Measurements from ENCODE around the gene ACP5.

Gene ACP5

DNA sequence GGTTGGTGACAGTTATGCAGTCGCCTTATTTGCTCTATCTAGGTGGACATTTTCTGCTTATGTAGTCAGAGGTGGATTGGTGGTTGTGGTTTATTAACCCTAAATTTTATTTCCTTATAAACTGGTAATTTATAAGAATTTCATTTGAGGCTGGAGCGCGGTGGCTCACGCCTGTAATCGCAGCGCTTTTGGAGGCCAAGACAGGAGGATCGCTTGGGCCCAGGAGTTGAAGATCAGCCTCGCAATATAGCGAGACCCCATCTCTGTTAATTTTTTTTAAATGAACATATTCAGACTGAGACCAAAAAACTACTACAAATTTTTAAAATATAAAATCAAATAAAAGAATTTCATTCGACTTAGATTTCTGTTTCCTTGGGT is 20.6 kb upstream of the ACP5 start:
- POLR2A ChIA-PET = interaction anchor here (0.8 to 1.2 kb wide), 2 partner anchors 13 to 42 kb away, joined by 3 to 4 read pairs; no protein-coding TSS in a partner anchor
- Histone ChIP-seq H3K9me3 (ENCODE audit: control insufficient read depth, insufficient read depth, low read depth, low read length) (no peaks in the 10 kb centered on the region), H3K36me3 (ENCODE audit: control insufficient read depth in 2 of 2, insufficient read depth in 1 of 2, low read length in 2 of 2) (peaks cover 10 to 16% of the 10 kb centered on the region in 2 experiments; a peak in 2 of 3 replicates), H3K4me1 (ENCODE audit: control insufficient read depth, insufficient read depth, low read length) (no peaks in the 10 kb centered on the region), H3K27ac (ENCODE audit: extremely low read depth, low read depth, low read length) (0 out of 2 replicates have a peak overlapping the region, but pooled peaks have one; percentile 85), H3K4me3 (ENCODE audit: low read depth, low read length) (peak overlapping the region; percentile 98)
- CTCF ChIA-PET = interaction anchor here (0.6 to 0.7 kb wide), 2 partner anchors 289 to 504 kb away, joined by 3 to 4 read pairs; no protein-coding TSS in a partner anchor
- no peak for TF ChIP-seq ZNF610 (tag by site-specific recombination; IDR thresholded peaks at IDR 0.05; ENCODE audit: borderline replicate concordance)
- no peak for TF ChIP-seq HOXD13 (CRISPR knock-in tag; IDR thresholded peaks at IDR 0.05; ENCODE audit: borderline replicate concordance)
- TF ChIP-seq ZNF132 (tag by site-specific recombination; IDR thresholded peaks at IDR 0.05; ENCODE audit: borderline replicate concordance) = no peak
- TF ChIP-seq, protein P1, sequence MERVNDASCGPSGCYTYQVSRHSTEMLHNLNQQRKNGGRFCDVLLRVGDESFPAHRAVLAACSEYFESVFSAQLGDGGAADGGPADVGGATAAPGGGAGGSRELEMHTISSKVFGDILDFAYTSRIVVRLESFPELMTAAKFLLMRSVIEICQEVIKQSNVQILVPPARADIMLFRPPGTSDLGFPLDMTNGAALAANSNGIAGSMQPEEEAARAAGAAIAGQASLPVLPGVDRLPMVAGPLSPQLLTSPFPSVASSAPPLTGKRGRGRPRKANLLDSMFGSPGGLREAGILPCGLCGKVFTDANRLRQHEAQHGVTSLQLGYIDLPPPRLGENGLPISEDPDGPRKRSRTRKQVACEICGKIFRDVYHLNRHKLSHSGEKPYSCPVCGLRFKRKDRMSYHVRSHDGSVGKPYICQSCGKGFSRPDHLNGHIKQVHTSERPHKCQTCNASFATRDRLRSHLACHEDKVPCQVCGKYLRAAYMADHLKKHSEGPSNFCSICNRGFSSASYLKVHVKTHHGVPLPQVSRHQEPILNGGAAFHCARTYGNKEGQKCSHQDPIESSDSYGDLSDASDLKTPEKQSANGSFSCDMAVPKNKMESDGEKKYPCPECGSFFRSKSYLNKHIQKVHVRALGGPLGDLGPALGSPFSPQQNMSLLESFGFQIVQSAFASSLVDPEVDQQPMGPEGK (tag by site-specific recombination; IDR thresholded peaks at IDR 0.05) = no peak
- TF ChIP-seq ZNF16 (tag by site-specific recombination; IDR thresholded peaks at IDR 0.05; ENCODE audit: low read depth) = no peak
- no peak for TF ChIP-seq SCRT2 (tag by site-specific recombination; IDR thresholded peaks at IDR 0.05)
- TF ChIP-seq ZNF366 (tag by site-specific recombination; conservative IDR thresholded peaks at IDR 0.05) = no peak
- TF ChIP-seq, protein P2, sequence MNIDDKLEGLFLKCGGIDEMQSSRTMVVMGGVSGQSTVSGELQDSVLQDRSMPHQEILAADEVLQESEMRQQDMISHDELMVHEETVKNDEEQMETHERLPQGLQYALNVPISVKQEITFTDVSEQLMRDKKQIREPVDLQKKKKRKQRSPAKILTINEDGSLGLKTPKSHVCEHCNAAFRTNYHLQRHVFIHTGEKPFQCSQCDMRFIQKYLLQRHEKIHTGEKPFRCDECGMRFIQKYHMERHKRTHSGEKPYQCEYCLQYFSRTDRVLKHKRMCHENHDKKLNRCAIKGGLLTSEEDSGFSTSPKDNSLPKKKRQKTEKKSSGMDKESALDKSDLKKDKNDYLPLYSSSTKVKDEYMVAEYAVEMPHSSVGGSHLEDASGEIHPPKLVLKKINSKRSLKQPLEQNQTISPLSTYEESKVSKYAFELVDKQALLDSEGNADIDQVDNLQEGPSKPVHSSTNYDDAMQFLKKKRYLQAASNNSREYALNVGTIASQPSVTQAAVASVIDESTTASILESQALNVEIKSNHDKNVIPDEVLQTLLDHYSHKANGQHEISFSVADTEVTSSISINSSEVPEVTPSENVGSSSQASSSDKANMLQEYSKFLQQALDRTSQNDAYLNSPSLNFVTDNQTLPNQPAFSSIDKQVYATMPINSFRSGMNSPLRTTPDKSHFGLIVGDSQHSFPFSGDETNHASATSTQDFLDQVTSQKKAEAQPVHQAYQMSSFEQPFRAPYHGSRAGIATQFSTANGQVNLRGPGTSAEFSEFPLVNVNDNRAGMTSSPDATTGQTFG (tag by site-specific recombination; IDR thresholded peaks at IDR 0.05; ENCODE audit: borderline replicate concordance) = no peak
- TF ChIP-seq KLF16 (tag by site-specific recombination; IDR thresholded peaks at IDR 0.05) = no peak
- no peak for TF ChIP-seq KLF7 (tag by site-specific recombination; IDR thresholded peaks at IDR 0.05; ENCODE audit: borderline replicate concordance)

- CTCF ChIA-PET = interaction anchor here (0.6 to 0.7 kb wide), 4 partner anchors 43 to 505 kb away, joined by 3 to 4 read pairs (median 3); no protein-coding TSS in a partner anchor
- Histone ChIP-seq H3K4me1 (ENCODE audit: control insufficient read depth, insufficient read depth, low read length) (no peaks in the 10 kb centered on the region), H3K27ac (ENCODE audit: extremely low read depth, low read depth, low read length) (peak within 1 kb of the TSS; percentile 85), H3K9me3 (ENCODE audit: control insufficient read depth, insufficient read depth, low read depth, low read length) (no peaks in the 10 kb centered on the region), H3K4me3 (ENCODE audit: low read depth, low read length) (peak within 1 kb of the TSS; percentile 98), H3K36me3 (ENCODE audit: control insufficient read depth in 2 of 2, insufficient read depth in 1 of 2, low read length in 2 of 2) (peaks cover 10 to 13% of the 10 kb centered on the region in 2 experiments; a peak in 2 of 3 replicates)
- POLR2A ChIA-PET = interaction anchor here (0.7 to 1.2 kb wide), 4 partner anchors 13 to 42 kb away, joined by 3 to 6 read pairs (median 4); no protein-coding TSS in a partner anchor
- TF ChIP-seq ZNF626 (tag by site-specific recombination; IDR thresholded peaks at IDR 0.05) = no peak
- TF ChIP-seq, protein P3, sequence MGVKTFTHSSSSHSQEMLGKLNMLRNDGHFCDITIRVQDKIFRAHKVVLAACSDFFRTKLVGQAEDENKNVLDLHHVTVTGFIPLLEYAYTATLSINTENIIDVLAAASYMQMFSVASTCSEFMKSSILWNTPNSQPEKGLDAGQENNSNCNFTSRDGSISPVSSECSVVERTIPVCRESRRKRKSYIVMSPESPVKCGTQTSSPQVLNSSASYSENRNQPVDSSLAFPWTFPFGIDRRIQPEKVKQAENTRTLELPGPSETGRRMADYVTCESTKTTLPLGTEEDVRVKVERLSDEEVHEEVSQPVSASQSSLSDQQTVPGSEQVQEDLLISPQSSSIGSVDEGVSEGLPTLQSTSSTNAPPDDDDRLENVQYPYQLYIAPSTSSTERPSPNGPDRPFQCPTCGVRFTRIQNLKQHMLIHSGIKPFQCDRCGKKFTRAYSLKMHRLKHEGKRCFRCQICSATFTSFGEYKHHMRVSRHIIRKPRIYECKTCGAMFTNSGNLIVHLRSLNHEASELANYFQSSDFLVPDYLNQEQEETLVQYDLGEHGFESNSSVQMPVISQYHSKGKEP (tag by site-specific recombination; IDR thresholded peaks at IDR 0.05) = no peak
- TF ChIP-seq GLI4 (tag by site-specific recombination; IDR thresholded peaks at IDR 0.05) = no peak
- no peak; the same call in none of the 2 replicates for TF ChIP-seq KLF1 (tag by site-specific recombination; IDR thresholded peaks at IDR 0.05)
- no peak for TF ChIP-seq ZNF423 (tag by site-specific recombination; IDR thresholded peaks at IDR 0.05)
- no peak for TF ChIP-seq ZNF548 (tag by site-specific recombination; IDR thresholded peaks at IDR 0.05)
- no peak for TF ChIP-seq YY2 (tag by site-specific recombination; IDR thresholded peaks at IDR 0.05)
- TF ChIP-seq, protein P4, sequence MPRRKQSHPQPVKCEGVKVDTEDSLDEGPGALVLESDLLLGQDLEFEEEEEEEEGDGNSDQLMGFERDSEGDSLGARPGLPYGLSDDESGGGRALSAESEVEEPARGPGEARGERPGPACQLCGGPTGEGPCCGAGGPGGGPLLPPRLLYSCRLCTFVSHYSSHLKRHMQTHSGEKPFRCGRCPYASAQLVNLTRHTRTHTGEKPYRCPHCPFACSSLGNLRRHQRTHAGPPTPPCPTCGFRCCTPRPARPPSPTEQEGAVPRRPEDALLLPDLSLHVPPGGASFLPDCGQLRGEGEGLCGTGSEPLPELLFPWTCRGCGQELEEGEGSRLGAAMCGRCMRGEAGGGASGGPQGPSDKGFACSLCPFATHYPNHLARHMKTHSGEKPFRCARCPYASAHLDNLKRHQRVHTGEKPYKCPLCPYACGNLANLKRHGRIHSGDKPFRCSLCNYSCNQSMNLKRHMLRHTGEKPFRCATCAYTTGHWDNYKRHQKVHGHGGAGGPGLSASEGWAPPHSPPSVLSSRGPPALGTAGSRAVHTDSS (tag by site-specific recombination; IDR thresholded peaks at IDR 0.05) = no peak
- TF ChIP-seq, protein P5, sequence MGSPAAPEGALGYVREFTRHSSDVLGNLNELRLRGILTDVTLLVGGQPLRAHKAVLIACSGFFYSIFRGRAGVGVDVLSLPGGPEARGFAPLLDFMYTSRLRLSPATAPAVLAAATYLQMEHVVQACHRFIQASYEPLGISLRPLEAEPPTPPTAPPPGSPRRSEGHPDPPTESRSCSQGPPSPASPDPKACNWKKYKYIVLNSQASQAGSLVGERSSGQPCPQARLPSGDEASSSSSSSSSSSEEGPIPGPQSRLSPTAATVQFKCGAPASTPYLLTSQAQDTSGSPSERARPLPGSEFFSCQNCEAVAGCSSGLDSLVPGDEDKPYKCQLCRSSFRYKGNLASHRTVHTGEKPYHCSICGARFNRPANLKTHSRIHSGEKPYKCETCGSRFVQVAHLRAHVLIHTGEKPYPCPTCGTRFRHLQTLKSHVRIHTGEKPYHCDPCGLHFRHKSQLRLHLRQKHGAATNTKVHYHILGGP (tag by site-specific recombination; IDR thresholded peaks at IDR 0.05) = no peak
- TF ChIP-seq ZSCAN23 (tag by site-specific recombination; IDR thresholded peaks at IDR 0.05) = no peak
- no peak for TF ChIP-seq ZNF175 (tag by site-specific recombination; IDR thresholded peaks at IDR 0.05)
- peak; percentile 81; the same call in 1 of the 2 replicates for TF ChIP-seq ZBTB48 (tag by site-specific recombination; IDR thresholded peaks at IDR 0.05)
- TF ChIP-seq ZBTB20 (tag by site-specific recombination; IDR thresholded peaks at IDR 0.05) = peak; percentile 82
- no peak for TF ChIP-seq ZNF311 (tag by site-specific recombination; IDR thresholded peaks at IDR 0.05; ENCODE audit: borderline replicate concordance)
- no peak for TF ChIP-seq ZNF473 (tag by site-specific recombination; IDR thresholded peaks at IDR 0.05)
Measured at GRCh38 chr19:11597202-11598102, 20.0 kb upstream of the ACP5 start, which contains the start of gene ZNF627. ZNF627 (plus strand) TSS chr19:11597483; CDS start chr19:11597628, 145 bp downstream.
